Embryonic facial prominence (tissue), 1 donor: Measurements from ENCODE around the gene CHST11.

Experiments
- DNase-seq: peaks from one replicate; pipeline ENCODE4 v3.0.0-alpha.2; 2016; ENCODE audit errors: extremely low spot score

Gene CHST11

GRCh38 chr12:104809251-104809650, 352.5 kb downstream of the CHST11 start:
- no peak for DNase-seq

DNA sequence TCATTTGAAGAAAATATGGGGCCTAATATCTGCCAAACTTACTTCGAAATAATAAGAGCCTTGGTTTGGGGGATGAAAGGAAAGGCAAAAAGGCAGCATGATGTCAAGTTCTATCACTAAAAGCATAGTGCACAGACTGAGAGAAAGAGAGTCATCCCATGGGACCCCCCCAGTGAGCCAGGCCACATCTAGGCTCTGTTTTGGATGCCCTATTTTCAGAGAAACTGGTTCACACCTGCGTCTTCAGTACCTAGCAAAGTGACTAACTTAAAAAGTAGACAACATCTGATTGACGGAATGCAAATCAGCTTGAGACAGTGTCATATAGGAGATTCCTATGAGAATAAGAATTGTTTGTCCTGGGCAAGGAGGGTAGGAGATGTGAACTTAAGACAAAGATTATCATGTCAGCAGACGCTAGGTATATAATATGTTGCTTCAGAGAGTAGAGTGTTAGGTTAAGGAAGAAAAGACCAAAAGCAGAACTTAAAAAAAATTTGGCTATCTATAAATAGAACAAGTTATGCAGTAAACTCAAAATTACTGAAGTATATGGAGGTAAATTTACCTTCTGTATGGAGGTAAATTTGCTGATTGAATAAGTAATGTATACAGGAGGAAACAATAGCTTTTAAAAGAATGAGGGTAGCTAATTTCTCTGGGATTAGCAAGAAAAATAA, 353.1 kb downstream of the CHST11 start:
- DNase-seq: no peak
